GM18858 (cell line): ENCODE results near the gene NDEL1.

Experiments
- ATAC-seq: cut with Tn5 transposase; IDR thresholded peaks from one replicate; pipeline ENCODE4 v1.9.1; 2021; ENCODE audit not compliant: unreplicated experiment

The NDEL1 gene

DNA sequence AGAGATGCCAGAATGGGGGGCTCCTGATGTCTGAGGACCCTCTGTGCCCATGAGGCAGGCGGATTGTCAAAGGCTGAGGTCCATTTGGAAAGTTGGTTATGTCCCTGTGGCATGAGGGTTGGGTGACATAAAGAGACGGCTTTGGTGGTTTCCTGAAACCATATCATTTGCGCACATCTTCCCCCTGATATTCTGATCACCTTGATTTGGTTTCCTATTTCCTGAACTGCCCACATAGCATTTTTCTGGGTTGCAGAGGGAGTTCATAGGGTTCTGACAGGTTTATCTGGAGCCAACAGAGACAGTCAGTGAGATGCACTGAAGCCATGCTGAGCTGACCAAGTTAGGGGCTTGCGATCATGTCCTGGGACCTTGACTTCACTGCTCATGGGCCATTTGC, 22.4 kb upstream of the NDEL1 start:
- ATAC-seq, result no peak

DNA sequence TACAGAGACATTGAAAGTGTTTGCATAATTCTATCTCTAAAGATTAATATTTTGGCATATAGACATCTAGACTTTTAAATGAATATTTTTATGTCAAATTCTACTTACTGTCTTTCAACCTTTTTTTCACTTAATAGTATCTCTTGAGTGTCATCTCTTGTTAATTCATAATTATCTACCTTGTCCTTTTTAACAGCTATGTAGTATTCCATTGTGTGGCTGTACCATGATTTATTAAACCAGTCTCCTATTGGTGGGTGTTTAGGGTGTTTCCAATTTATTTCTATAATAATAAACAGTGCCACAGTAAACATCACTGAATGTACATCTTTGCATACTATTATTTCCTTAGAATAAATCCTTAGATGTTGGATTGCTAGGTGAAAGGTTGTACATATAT, 21.7 kb upstream of the NDEL1 start:
- ATAC-seq, result no peak

DNA sequence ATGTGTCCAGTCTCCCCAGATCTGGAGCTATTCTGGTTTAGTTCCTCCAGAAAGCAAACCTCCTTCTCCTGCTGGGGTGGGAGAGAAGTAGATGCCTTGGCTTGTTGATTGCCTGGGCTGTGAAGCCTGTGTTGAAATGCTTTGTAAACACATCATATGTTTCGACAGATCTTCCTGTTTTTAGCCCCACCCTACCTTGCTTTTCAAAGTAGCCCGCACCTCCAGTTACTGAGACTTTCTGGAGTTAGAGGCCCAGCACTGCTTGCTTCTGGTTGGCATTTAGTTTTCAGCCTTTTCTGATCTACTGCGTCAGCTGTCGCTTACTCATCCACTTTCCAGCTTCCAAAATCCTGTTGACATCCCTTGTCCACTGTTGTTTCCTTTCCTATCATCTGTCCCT, 17.9 kb upstream of the NDEL1 start:
- no peak for ATAC-seq

DNA sequence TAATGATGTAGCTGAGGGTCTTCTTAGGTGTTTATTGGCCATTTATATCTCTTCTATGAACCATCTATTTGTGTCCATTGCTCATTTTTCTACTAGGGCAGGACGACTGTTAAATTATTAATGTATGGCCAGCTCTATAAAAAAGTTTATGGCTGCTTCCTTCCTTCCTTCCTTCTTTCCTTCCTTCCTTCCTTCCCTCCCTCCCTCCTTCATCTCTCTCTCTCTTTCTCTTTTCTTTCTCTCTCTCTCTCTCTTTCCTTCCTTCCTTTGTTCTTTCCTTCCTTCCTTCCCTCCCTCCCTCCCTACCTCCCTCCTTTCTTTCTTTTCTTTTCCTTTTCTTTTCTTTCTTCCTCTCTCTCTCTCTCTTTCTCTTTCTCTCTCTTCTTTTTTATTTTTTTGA, 17.2 kb upstream of the NDEL1 start:
- no peak for ATAC-seq

DNA sequence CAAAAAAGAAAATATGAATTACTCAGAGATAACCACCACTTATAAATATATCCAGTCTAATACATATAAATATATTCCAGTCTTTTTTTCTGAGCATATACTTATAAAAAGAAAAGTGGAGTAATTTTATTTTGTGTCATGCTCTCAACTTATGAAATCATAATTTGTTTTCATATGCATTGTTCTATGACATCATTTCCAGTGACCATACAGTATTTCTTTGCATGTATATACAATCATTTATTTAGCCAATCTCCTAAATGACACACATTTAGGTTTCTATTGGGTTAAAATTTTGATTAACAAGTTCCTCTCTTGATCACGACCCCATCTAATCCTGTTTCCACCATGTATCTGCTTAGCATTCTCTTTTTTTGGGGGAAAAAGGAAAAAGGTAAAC, 16.4 kb upstream of the NDEL1 start:
- no peak for ATAC-seq

DNA sequence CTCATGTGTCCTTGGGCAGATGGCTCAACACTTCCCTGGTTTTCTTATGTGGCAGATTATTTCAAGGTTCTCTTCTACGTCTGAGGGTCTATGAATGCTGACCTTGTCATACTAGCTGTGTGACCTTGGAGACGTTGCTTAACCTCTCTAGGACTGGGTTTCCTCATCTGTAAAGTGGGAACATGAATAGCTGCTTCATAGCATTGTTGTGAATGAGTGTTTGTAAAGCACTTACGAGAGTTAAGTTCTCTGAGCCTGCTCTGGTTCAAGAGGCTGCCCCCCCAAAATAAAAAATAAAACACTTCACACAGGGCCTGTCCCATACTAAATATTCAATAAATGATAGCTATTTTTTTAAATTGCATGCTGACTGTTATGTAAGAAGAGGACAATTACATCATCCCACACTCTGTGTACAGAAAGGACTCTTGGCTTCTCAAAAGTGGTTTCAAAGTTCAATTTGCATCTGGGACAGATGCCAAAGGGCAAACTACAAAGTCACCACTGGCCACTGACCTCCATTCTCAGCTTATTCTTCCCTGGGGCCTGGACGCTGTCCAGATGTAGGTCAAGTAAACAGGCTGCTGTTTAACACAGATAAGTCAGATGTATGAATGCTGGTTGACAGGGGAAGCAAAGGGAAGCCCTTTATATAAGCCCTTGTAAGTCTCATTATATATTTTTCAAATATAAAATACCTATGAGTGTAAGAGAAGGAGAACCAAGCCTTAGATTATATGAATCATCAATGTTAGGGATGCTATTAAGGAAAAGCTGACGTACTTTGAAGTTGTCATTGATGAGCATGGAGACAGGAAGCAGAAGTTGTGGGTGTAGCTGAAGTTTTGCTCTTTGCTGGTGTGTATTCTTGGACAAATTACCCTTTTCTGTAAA, 15.4 kb upstream of the NDEL1 start:
- ATAC-seq, result no peak

DNA sequence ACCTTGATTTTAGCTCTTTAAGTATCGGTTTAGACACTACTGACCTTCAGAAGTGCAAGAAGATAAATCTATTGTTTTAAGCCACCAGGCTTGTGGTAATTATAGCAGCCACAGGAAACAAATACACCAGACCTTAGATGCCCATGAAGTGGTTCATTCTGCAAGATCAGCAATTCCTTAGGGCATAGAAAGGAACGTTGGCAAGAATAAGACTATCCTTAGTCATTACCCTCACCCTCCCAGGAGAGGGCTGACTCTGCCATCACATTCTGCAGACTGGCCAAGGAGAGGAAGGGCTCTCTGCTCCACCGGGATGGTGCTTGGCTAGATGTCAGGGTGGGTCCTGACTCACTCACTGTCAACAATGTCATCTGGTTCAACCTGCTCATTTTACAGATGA, 14.1 kb upstream of the NDEL1 start:
- ATAC-seq, result no peak

DNA sequence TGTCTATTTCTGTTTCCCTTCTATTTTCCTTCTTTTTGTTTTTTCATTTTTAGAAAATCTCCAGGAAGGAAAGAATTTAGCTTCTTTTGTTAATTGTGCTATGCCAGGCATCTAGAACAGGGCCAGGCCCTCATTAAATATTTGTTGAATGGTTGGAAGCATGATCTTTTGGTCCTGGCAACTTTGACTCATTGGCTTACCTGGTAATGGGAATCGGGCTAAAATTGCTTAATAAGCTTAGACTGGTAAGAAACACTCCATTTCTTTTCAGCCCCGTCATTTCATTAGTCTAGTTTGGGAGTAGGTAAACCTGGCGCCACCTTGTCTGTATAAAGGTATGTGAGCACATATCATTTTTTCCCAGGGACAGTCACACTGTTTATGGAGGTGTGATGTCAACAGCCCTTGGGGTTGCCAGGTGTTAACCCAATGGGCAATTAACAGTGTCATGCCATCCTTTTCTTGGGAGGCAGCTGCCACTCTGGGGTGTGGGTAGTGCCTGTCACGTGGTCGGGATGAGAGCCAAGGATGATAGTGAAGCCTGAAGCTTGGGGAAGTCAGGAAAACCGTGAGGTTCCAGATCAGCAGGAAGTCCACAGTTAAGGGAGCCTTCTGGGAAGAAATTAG, 9.5 kb upstream of the NDEL1 start:
- ATAC-seq, result no peak

DNA sequence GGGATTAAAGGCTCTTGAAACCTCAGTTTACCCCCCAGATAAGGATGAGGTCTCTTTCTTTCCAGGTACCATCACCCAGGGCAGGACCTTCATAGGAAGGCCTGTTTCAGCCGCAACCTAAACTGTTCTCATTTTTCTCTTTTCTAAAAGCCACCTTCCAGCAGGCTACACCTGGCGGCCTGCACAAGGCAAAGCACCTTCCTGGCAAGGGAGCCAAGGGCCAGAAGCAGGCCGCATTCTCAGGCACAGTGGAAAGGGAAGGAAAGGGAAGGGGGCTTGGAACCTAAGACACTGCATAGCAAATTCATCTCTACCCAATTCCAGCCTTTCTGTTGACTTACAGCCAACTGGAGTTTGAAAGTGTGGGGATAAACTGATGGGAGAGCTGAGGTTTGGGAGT, 8.9 kb upstream of the NDEL1 start:
- no peak for ATAC-seq

DNA sequence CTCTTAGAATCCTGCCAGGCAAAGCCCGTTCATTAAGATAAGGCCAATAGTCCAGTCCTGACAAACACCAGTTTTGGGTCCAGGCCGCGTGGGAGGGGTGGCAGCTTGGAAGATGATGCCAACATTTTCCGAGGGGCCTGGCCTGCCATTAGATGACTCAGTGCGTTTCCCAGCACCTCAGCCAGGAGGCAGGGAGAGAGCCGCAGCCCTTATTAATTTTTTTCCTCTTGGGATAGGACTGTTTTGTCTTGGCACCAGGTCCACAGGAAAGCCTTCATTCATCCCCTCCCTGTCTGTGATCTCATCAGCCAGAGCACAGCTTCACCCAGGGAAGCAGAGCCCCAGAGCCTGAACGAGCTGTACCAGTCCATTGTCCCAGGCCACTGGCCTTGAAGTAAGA, 4.7 kb upstream of the NDEL1 start:
- no peak for ATAC-seq

DNA sequence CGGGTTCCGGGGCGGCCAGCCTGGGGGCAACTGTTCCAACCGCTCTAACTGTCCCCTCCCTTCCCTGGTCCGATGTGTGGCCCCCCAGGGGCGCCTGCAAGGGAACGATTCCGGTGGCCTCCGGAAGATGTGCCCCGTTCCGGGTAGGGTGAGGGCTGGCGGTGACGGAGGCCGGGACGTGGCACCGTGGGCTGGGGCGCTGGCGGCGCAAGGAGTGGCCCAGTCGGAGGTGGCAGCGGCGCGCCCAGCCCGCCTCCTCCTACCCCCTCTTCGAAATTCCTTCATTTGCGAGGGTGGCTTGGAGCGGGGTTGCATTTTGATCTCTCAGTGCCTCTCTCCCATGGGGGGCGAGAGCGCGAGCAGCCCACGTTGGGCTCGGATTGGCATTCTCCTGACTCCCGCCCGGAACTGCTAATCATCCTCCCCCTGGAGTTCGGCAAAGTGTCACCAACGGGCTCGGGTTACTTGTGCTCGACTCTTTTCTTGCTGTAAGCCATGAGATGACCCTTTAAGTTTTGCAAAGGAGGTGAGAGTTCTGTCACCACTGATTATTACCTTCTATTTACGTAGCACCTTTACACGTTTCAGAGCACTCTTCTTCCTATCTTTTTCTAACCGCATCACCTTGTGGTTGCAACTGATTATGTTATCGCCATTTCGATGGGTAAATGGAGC, 622 bp downstream of the NDEL1 start:
- peak; percentile 32 for ATAC-seq

DNA sequence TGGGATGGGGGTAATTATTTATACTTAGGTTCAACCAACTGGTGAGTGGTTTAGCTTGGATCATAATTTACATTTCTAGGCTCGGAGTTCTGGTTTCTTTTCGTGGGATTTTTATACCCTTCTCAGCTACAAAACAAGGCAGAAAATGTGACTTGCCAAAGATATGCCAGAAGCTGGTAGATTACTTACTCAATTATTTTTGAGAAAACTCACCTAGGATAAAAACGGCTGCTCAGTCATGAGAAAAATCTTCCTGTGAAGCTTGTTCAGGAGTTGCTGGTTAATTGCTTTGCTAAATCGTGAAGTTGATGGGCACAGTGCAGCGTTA, 1.1 kb downstream of the NDEL1 start:
- ATAC-seq, result no peak

DNA sequence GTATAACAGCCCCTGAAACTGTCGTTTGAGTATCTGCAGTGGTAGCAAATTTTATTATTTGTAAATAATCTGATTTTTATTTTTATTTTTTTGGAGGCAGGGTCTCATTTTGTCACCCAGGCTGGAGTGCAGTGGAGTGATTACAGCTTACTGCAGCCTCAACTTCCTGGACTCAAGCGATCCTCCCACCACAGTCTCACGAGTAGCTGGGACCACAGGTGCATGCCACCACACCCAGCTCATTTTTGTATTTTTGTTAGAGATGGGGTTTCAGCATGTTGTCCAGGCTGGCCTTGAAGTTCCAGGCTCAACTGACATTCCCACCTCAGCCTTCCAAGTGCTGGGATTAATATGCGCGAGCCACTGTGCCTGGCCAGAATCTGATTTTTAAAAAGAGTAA, 2.8 kb downstream of the NDEL1 start:
- ATAC-seq, result no peak

DNA sequence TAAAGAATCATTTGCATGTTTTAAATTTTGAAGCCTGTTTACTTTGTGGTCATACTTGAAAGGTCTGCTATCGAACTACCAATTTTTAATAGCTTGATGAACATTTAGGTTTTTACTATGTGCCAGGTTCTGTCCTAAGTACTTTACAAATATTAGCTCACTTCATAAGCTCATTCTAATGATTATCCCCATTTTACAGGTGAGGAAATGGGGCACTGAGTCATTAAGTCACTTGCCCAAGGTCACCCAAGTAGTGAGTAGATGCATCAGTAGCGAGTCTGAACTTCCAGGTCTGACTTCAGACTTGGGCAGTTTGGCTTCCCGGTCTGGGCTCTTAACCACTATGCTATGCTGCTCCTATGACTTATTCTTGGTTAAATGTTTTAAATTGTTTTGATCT, 4.0 kb downstream of the NDEL1 start:
- no peak for ATAC-seq

DNA sequence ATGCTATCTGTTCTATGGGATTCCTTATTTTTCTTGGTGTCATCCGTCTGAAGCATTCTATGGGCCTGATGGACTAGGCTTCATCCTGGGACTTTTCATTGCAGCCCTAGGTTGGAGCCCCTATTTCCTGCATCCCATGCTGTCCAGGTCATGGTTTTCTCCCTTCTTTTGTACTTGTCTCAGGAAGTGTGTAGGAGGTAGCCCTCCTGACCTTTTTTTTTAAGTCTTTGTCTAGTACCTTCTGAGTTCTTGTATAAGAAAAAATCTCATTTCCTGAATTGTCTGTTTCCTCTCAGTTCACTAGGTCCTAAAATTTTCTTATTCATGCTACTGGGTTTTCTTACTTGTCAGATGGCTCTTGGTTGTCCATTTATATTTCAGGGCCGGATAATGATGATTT, 6.0 kb downstream of the NDEL1 start:
- no peak for ATAC-seq

DNA sequence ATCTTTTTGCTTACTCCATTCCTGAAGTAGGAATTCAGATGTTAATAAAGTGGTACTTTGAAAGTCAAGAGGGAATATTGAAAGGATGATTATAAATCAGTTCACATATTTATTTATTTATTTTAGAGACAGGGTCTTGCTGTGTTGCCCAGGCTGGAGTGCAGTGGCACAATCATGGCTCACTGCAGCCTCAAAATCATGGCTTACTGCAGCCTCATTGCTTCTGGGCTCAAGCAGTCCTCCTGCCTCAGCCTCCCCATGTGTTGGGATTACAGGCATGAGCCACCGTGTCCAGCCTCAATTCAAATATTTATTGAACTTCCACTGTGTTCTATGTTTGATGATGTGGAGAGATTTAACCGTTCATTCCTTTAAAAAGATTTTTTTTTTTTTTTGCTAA, 6.6 kb downstream of the NDEL1 start:
- ATAC-seq, result no peak

DNA sequence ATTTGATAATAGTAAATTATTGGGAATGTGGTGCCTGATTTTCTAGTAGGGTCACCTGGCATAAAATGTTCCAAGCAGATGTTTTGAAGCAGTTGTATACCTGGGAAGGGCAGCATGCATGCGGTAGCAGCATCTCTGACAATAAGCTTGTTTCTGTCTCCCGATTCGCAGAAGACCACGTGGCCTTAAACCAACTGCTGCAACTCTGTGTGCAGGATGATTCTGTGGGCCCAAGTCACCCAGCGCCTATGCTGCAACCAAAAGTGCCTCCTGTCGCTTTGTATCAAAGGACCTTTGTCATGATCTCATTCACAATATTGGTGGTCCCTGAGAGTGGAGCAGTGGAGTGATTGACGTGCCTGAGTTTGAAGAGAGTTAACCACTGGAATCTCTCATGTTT, 8.1 kb downstream of the NDEL1 start:
- no peak for ATAC-seq

DNA sequence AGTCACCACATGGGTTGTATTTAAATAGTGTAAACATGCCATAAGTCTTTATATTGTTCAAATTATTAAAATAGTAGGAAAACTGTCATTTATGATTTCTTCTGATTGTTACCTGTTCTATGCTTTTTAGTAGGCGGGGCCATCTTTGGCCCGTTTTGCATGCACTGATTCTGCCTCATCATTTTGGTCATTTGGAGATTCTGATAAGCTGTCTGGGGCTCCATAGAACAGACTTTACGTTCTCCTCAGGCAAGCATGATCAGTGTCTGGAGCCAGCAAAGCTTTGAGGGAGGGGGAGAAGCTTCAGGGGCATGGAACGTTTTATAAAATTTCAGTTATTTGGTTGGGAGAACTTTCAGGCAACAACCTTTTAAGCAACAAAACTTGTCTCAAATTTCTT, 8.8 kb downstream of the NDEL1 start:
- no peak for ATAC-seq

DNA sequence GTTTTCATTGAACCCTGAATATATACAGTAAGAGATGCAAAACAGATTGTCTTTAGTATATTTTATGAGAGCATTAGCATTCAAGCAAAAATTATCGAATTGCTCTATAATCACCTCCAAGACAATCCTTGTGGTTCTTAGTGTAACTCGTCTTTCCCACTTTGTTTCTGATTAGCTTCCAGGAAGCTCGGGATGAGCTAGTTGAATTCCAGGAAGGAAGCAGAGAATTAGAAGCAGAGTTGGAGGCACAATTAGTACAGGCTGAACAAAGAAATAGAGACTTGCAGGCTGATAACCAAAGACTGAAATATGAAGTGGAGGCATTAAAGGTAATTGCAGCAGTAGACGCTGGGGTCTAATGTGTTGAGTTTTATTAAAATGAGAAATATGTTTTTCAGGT, 9.9 kb downstream of the NDEL1 start:
- ATAC-seq, result no peak

DNA sequence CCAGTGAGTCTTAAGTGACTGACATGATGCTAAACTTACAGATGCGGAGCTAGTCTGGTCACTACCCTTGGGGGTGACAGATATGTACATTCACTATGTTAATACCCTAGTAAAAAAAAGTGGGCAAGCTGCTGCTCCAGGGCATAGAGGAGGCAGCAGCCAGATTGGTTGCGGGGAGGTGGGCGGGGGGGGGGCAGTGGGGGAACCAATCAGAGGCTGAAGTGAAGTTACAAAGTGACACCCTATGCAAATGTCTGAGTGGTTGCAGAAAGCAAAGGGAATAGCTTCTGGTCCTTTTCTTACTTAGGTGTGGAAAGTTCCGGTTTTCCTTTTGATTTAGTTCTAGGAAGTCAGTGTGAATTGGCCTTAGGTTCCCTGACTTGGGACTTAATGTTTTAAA, 12.1 kb downstream of the NDEL1 start:
- no peak for ATAC-seq

DNA sequence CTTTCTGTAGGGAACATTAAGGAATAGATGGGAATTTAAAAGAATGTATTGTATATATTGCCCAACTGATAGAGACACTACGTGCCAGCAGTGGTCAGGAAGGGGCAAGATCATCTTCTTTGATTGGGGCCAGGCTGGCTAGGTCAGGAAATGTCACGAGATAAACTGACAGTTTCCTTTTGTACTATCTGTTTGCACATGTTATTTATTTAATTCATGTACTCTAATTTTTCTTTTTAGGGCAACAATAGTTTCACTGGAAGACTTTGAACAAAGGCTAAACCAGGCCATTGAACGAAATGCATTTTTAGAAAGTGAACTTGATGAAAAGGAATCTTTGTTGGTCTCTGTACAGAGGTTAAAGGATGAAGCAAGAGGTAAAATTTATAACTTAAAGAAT, 12.6 kb downstream of the NDEL1 start:
- ATAC-seq, result no peak

DNA sequence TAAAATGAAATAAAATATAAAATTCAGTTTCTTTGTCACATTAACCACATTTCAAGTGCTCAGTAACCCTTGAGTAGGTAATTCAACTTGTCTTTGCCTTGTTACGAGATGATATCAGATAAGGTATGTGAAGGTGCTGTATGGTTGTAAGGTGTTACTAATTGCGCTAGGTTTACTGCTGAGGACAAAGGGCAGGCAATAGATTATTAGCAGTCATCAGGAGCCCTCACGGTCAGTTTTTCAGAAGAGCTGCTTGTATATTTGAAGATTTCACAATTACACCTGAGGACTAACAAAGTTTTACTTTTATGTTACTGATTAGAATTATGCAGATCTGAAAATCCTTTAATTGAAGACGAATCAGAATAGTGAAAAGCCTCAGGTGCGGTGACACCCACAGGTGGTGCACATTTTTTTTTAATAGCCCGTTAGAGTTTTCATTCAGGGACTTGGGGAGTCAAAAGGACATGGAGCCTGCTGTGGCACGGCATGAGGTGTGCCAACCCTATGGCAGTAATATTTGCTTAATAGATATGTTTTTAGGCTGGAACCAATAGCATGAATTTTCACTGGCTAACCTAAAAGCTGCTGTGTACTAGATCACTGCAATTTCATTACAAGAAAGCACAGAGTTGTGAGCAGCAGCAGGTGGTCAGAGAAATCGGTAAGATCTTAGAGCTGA, 16.4 kb downstream of the NDEL1 start:
- no peak for ATAC-seq
